HG02610 (cell line): ENCODE measurements around the gene SLC1A1.
"Not testable (repeated sequence)": the region's sequence is repeated elsewhere in the genome, so short reads cannot be mapped to it uniquely, and the experiment has no call there.

Source experiments
- ATAC-seq: cut with Tn5 transposase; IDR thresholded peaks from one replicate; pipeline ENCODE4 v1.9.1; 2021; ENCODE audit warnings: mild to moderate bottlenecking, moderate library complexity; ENCODE audit not compliant: unreplicated experiment

The SLC1A1 gene

DNA sequence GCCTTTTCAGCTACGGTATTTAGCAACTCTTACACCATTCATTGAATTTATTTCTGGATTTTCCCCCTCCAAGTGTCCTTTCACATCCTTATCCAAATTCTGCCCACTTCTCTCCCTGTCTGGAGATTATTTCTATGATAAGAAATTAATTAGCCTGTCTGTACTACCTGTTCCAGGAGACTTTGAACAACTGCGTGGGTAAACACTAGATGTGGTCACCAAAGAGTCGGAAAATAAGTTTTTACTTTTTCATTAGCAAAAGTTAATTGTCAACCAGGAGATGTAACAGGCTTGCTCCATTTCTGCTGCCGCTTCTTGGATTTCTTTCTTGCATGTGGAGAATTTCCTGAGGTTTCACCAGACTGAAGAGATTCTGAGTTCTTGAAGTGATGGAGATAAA lies 14.0 kb downstream of the SLC1A1 start:
- ATAC-seq, result no peak

DNA sequence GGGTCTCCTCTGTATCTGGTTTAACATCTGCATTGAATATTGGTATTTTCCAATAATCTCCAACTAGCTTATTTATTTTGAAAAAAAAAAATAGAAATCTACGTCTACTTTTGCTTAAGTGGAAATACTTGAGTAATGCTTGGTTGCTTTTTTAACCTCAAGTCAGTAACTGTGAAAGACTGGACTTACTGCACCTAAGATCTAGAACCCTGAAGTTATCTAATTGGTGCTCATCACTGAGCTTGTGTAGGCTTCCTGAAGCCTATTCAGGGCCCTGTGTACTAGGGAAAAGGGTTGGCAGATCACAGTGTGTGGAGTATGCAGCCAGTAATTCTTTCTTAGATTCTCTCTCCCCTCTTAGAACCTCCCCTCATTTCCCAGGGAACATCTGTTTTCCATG lies 16.2 kb downstream of the SLC1A1 start:
- ATAC-seq, result peak; percentile 58

DNA sequence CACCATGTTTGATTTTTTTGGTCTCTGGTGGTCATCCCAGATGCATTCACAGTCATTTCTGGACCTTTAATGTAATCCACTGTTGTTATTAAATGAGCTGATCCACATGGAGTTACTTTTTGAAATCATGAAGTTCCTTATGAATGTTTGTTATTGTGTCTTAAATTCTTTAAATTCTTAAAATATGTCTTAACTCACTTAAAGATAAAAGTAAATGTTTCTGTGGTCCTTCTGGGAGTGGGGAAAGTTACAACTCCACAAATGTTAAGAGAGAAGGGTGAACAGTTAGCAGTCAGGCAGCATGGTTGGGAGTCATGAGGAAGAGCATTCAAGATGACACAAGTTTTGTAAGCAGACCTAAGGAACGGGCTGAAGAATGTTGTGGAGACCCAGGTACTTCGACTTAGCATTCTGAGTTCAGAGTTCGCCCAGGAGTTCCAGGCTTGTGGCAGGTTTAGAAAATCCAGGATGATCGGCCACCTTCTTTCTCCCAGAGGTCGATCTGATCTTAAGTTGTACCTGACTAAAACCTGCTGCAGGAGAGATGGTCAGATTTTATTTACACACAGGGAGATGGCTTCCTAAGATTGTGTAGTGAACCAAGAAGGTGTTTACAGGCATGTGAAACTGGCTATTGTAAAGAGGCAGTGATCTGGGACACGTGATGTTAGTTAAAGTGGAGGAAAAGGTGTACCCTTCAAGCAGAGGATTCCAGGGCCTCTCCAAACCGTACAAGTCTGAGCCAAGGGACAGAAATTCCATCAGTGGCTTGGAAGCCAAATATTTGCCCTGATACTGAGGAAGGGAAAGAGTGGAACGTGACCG lies 17.2 kb downstream of the SLC1A1 start:
- ATAC-seq, result no peak

DNA sequence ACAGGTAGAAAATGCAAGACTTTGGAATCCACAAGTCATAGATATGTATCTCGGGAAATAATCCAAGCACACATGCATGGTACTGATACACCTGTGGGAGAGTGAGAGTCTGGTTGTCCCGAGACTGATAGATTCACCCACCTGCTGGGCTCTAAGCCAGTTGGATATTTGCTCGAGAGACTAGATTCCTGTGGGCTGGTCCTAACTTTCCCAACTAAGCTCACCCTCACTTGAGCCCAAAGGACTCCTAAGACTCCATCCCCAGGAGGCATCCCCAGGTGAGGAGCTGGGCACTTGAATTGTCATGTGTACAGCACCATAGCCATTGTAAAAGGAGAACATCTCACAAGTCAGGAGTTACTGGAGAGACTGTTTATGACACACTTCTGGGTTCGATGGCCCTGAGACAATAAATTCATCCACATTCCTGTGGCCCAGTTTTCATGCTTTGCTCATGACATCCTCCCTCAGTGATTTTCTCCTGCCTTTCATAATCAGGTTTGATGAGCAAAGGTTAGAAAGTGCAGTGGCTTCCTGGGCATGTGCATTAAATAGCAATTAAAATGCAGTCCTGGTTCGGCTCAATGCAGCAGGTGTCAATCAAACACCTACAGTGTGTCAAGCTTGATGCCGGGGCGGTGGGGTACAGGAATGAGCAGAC lies 18.1 kb downstream of the SLC1A1 start:
- no peak for ATAC-seq

DNA sequence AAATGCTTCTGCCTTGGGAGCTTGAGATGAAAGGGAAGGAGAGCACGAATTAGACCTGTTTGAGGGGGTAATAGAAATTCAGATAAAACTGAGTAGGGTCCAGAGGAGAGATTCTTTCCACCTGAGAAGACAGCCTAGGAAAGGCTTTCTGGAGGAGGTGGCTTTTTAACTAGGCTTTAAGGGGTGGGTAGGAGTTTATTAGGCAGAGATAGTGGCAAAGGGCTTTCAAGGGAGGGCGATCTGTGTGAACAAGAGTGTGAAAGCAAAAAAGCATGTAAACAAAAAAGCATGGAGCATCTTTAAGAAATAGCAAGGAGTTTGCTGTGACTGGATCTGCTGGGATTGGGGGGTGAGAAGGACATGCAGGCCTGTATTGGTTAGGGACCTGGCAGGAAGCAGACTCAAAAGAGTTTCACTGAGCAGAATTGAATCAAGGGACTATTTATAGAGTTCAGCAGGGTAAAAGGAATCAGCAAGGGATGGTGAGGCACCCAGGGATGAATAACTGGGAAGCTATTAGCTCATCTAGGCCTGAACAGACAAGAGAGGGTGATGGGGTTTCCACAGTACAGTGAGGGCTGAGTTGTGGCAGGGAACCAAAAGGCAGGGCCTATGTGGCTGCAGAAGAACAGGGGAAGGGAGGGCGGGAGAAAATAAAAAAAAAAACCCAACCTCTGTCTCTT lies 18.8 kb downstream of the SLC1A1 start:
- ATAC-seq, result no peak

DNA sequence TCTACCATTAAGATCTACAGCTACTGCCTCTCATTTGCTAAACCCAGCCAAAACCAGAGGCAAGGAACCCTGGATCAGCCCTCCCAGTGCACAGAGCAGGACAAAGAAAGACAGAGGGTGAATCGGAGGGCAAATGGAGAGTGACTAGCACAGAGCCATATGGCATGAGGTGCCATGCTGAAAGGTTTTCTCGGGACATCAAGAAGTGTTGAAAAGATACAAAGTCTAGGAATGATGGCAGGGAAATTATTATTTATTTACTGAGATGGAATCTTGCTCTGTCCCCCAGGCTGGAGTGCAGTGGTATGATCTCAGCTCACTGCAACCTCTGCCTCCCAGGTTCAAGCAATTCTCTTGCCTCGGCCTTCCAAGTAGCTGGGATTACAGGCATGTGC lies 19.3 kb downstream of the SLC1A1 start:
- ATAC-seq, result no peak

DNA sequence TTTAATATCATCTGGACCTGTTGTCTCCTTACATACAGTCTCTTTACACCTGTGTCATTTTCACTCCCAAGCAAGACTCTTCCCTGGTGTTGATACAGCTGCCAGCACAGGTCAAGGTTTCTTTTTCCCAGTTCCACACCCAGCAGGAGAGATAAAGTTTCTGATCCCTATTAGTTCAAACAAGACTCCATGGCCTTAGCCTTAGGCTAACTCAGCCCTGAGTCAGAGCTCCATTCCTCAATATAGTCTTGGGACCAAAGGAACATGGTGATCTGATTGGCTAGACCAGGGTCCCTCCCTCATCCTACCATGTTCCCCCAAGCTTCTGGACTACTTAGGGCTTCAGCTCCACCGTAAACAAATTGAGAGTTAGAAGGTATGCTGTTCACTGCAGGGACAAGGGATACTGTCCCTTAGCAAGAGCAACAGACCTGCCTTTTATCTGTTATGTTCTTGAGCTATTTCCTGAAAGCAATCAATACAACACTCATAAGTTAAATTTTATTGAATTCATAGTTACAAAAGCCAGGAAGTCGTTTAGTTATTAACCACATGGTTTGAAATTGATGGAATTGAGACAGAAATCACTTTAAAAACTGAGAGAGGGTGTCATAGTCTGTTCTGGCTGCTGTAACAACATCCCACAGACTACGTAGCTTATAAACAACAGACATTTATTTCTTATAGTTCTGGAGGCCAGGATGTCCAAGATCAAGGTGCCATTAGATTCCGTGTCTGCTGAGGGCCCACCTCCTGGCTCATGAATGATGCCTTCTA lies 20.5 kb downstream of the SLC1A1 start:
- no peak for ATAC-seq

DNA sequence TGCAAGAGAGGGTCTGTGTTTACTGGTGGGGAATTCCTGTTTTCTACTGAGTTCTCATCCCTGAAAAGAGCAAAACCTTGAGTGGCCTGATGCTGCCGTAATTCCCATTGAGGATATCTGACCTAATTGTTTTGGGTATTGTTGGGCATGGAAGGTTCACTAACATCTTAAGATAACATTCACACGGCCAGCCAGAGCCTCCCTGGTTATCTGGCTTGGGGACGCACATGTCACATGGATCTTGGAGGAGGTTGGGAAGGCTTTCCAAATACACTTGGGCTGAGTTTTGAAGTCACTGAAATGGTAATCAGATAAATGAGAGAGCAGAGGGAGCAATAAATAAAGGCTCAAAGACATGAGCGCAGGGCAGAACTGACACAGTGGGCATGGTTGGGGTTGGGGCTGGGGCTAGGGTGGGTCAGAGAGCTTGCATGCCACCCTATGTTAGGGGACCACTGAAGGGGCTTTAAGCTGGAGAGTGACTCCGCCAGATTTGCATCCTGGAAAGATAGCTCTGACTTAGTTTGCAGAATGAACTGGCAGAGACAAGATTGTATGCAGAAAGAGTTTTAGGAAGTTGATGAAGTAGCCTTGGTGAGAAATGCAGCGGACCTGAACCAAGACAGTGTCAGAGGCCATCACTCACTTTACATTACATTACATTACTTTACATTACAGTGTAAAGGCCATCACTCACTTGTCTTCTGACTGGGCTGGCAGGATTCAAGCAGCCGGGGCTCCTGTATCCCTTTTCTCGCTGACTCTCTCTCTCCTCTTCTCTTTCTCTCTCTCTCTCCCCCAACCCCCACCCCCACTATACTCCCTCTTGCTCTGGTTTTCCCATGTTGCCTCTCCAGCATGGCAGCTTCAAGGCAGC lies 24.2 kb downstream of the SLC1A1 start:
- ATAC-seq, result no peak

DNA sequence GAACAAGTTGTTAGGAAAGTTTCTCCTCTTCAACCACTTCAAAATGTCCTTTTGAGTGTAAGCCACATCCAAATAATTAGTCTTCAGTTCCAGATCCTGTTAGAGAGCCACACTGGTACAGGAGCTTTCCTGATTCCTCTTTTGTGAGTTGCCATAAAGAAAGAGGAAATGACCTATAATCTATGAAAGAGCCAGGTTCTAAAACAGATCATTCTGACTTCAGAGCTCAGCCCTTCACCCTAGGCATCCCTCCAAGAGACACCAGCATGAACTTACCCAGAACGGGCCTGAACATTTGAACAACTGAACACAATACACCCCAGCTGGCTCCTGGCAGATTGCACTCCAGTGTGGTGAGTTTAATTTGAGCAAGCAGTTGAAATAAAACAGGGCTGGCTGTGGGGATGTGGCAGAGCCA lies 25.7 kb downstream of the SLC1A1 start:
- ATAC-seq, result peak; percentile 32

DNA sequence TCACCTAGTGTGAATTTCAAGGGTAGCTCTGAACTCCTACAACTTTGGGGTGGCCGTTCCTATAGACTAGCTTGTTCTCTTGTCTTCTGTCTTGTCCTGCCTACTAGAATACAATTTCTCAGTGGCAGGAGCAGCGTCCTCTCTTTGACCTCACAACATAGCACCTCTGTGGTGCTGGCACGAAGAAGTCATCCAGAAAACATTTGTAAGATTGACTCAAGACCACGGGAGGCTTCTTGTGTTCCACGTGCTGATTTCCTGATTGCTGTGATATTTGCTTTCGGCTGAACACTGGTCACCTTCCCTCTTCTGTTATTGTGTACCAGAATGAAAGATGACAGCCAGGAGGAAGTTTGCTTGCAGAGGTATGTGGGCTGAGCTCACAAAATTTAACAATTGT lies 27.0 kb downstream of the SLC1A1 start:
- ATAC-seq, result no peak

DNA sequence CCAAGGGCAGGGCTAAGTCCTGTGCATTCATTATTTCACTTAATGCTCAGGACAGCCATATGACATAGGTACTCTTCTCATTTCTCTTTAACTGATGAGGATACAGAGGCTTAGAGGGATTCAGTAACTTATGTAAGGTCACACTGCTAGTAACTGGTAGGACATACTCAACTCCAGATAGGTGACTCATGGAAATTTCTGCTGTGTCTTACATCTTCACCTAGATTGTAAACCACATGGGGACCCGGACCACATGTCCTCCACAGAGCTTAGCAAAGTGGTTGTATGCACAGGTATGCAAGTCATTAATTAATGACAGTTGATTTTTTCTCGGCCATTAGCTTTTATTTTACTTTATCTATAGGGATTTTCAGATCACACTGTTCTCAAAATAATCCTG lies 29.3 kb downstream of the SLC1A1 start:
- ATAC-seq, result peak; percentile 59

DNA sequence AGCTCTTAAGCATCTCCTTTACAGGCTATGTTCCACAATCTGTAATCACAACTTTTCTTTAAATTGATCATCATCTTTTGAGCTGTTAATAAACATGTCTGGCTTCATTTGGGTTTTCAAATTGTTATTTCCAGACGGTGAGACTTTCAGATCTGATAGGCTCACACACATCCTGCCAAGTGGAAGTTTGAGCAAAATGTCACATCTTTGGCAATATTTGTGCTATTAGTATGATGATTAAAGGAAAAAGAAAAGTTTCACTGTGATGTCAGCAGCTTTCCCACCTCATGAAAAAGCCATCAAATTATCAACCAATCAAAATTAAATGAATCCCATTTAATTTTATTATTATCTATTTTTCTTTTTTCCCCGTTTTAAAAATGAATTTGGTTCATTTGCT lies 29.8 kb downstream of the SLC1A1 start:
- ATAC-seq, result no peak

DNA sequence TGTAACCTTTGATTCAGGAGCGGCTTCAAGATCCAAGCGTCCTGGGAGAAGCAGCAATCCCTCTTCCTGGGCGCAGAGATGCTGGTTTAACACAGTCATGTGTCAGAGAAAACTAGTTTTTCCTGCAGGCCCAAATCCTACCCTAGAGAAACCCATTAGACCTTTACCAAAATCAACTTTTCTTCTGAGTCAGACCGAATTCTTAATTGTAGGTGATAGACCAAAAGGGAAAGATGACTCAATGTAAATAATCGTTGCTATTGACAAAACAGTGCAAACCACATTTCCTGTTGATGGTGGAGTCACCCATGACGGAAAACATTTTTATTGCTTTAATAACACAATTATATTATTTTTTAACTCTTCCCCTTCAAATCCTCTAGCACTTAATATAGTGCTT lies 40.1 kb downstream of the SLC1A1 start:
- ATAC-seq, result peak; percentile 88

DNA sequence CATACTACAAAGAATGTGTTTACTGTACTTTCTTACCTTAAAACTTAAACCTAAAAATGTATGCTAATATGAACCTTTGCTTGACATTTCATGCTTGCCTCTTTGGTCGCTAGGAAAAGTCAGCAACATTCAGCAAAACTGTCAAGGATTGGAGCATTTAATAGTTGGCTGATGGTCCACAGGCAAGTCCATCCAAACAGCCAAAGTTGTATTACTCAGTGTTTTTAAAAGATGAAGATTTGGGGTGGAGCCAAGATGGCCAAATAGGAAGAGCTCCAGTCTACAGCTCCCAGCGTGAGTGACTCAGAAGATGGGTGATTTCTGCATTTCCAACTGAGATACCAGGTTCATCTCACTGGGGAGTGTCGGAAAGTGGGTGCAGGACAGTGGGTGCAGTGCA lies 40.6 kb downstream of the SLC1A1 start:
- not testable (repeated sequence) for ATAC-seq

DNA sequence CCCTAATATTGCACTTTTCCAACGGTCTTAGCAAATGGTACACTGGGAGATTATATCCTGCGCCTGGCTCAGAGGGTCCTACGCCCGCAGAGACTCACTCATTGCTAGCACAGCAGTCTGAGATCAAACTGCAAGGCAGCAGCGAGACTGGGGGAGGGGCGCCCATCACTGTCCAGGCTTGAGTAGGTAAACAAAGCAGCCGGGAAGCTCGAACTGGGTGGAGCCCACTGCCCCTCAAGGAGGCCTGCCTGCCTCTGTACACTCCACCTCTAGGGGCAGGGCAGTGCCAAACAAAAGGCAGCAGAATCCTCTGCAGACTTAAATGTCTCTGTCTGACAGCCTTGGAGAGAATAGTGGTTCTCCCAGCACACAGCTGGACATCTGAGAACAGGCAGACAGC lies 41.1 kb downstream of the SLC1A1 start:
- not testable (repeated sequence) for ATAC-seq

DNA sequence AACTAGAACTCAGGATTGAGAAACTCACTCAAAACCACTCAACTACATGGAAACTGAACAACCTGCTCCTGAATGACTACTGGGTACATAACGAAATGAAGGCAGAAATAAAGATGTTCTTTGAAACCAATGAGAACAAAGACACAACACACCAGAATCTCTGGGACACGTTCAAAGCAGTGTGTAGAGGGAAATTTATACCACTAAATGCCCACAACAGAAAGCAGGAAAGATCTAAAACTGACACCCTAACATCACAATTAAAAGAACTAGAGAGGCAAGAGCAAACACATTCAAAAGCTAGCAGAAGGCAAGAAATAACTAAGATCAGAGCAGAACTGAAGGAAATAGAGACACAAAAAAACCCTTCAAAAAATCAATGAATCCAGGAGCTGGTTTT lies 43.6 kb downstream of the SLC1A1 start:
- ATAC-seq, result not testable (repeated sequence)

DNA sequence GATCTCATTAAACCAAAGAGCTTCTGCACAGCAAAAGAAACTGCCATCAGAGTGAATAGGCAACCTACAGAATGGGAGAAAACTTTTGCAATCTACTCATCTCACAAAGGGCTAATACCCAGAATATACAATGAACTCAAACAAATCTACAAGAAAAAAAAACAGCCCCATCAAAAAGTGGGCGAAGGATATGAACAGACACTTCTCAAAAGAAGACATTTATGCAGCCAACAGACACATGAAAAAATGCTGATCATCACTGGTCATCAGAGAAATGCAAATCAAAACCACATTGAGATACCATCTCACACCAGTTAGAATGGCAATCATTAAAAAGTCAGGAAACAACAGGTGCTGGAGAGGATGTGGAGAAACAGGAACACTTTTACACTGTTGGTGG lies 45.9 kb downstream of the SLC1A1 start:
- ATAC-seq, result not testable (repeated sequence)

DNA sequence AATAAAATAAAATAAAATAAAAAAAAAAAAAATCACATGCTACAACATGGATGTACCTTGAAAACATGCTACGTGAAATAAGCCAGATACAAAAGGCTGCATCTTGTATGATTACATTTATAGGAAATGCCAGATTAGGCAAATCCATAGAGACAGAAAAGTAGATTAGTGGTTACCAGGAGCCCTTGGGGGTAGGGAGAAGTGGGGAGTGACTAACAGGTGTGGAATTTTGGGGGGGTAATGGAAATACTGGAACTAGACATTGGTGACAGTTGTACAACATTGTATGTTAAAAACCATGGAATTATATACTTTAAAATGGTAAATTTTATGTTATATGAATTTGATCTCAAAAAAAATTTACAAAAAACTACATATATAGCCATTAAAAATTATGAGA lies 47.3 kb downstream of the SLC1A1 start:
- ATAC-seq, result no peak

DNA sequence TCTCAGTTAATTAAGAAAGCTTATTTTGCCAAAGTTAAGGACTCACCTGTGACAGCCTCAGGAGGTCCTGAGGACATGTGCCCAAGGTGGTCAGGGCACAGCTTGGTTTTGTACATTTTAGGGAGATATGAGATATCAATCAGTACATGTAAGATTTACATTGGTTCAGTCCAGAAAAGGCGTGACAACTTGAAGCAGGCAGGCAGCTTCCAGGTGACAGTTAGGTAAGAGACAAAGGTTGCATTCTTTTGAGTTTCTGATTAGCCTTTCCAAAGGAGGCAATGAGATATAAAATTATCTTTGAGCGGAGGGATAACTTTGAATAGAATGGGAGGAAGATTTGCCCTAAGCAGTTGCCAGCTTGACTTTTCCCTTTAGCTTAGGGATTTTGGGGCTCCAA lies 47.8 kb downstream of the SLC1A1 start:
- no peak for ATAC-seq

DNA sequence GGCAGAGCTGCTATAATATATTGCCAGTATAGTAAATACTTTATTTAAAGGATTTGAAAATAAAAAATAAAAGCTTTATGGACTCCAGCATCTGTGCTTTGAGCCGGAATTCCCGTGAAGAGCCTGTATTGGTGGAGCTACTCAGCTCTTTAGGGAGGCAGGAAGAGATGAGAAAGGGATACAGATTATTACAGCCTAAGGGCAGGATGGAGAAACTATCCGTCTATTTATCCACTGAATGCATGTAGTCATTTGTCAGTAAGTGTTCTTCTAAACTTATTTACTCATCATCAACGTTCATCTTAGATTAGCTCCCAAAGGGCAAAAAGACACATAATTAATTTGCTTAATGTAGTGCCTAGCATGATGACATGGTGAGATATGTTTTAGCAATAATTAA lies 48.4 kb downstream of the SLC1A1 start:
- no peak for ATAC-seq
